CD14-positive monocyte (primary cell): Measurements from ENCODE around the gene CEP19. TPM values are rescaled to one million over a fixed set of nuclear protein-coding genes. Genes with fewer than 3 reads are reported as not detected.

Experiments used
- DNase-seq, 3 donors: peaks; one replicate each; pipeline ENCODE4 v3.0.0-alpha.2; 2011 to 2022
- H2AFZ ChIP-seq: 2 replicates; pipeline ENCODE4 v1.6.0; 2012; ENCODE audit warnings: mild to moderate bottlenecking, low read depth, low read length, inconsistent platforms; ENCODE audit not compliant: insufficient read depth, poor library complexity, severe bottlenecking
- H3K27ac ChIP-seq, 2 donors: 1 replicate in 1 of 2; 2 replicates in 1 of 2; pipeline ENCODE4 v1.5.1; 2012 to 2013; ENCODE audit warnings: low read length in 2 of 2, control low read depth in 1 of 2, inconsistent platforms in 1 of 2, low read depth in 1 of 2, mild to moderate bottlenecking in 1 of 2
- H3K27me3 ChIP-seq, 2 donors: one replicate each; pipeline versions ENCODE4 v1.6.0 to v1.6.1; 2011 to 2013; ENCODE audit warnings: low read length in 2 of 2; ENCODE audit not compliant: control insufficient read depth in 2 of 2, insufficient read depth in 2 of 2
- H3K36me3 ChIP-seq, 2 donors: replicated peaks in 1 of 2; 1 replicate in 1 of 2; 2 replicates in 1 of 2; pipeline versions ENCODE4 v1.5.1 to v1.6.1; 2012 to 2013; ENCODE audit warnings: low read length in 2 of 2, control low read depth in 1 of 2, inconsistent platforms in 1 of 2, mild to moderate bottlenecking in 1 of 2; ENCODE audit not compliant: insufficient read depth in 2 of 2, control insufficient read depth in 1 of 2
- H3K4me1 ChIP-seq, 2 donors: 1 replicate in 1 of 2; 2 replicates in 1 of 2; pipeline versions ENCODE4 v1.5.1 to v1.6.1; 2012 to 2013; ENCODE audit warnings: low read length in 2 of 2, control low read depth in 1 of 2, inconsistent platforms in 1 of 2, mild to moderate bottlenecking in 1 of 2, moderate library complexity in 1 of 2; ENCODE audit not compliant: insufficient read depth in 2 of 2, control insufficient read depth in 1 of 2
- H3K4me2 ChIP-seq: replicated peaks from 2 replicates; pipeline ENCODE3; 2012; ENCODE audit warnings: low read length, moderate library complexity, mild to moderate bottlenecking; ENCODE audit not compliant: poor library complexity, severe bottlenecking; ENCODE audit errors: extremely low read depth
- H3K4me3 ChIP-seq, 3 experiments: fragments of 200-600 bp in 1 of 3; sonication (generic) in 1 of 3; replicated peaks in 1 of 3; 1 replicate in 2 of 3; 2 replicates in 1 of 3; pipeline ENCODE4 v1.5.1; 2011 to 2013; ENCODE audit warnings: low read length in 3 of 3, mild to moderate bottlenecking in 3 of 3, control low read depth in 2 of 3, low read depth in 2 of 3, inconsistent platforms in 1 of 3, moderate library complexity in 1 of 3
- H3K79me2 ChIP-seq: 2 replicates; pipeline ENCODE4 v1.6.0; 2012; ENCODE audit warnings: mild to moderate bottlenecking, control low read depth, inconsistent platforms, low read length, moderate library complexity; ENCODE audit not compliant: insufficient read depth
- H3K9ac ChIP-seq: 2 replicates; pipeline ENCODE4 v1.6.0; 2017; ENCODE audit warnings: low read length, mild to moderate bottlenecking; ENCODE audit not compliant: insufficient read depth, poor library complexity, severe bottlenecking
- H3K9me3 ChIP-seq, 2 donors: replicated peaks in 1 of 2; 1 replicate in 1 of 2; 2 replicates in 1 of 2; pipeline versions ENCODE4 v1.5.1 to v1.6.1; 2012 to 2013; ENCODE audit warnings: low read length in 2 of 2, control low read depth in 1 of 2; ENCODE audit not compliant: control insufficient read depth in 1 of 2, insufficient read depth in 1 of 2
- H4K20me1 ChIP-seq: 2 replicates; pipeline ENCODE4 v1.6.0; 2012; ENCODE audit warnings: mild to moderate bottlenecking, low read length, control low read depth, moderate library complexity; ENCODE audit not compliant: insufficient read depth
- H3K27ac Mint-ChIP-seq, 7 donors: one replicate each; pipeline ENCODE4 v1.8.0; 2020; ENCODE audit warnings: mild to moderate bottlenecking in 7 of 7, mixed read lengths in 7 of 7, moderate library complexity in 6 of 7, inconsistent platforms in 2 of 7
- H3K27me3 Mint-ChIP-seq, 3 donors: one replicate each; pipeline ENCODE4 v1.8.0; 2021 to 2022; ENCODE audit warnings: low read depth in 3 of 3, mild to moderate bottlenecking in 3 of 3, mixed read lengths in 3 of 3, moderate library complexity in 3 of 3, inconsistent platforms in 1 of 3
- H3K36me3 Mint-ChIP-seq, 2 donors: one replicate each; pipeline ENCODE4 v1.8.0; 2020; ENCODE audit warnings: mixed read lengths in 2 of 2, inconsistent platforms in 1 of 2, mild to moderate bottlenecking in 1 of 2
- H3K4me1 Mint-ChIP-seq: one replicate; pipeline ENCODE4 v1.8.0; 2020; ENCODE audit warnings: mild to moderate bottlenecking, mixed read lengths
- H3K4me3 Mint-ChIP-seq, 2 donors: one replicate each; pipeline ENCODE4 v1.8.0; 2020; ENCODE audit warnings: mild to moderate bottlenecking in 2 of 2, mixed read lengths in 2 of 2, moderate library complexity in 1 of 2
- H3K9me3 Mint-ChIP-seq, 7 donors: one replicate each; pipeline ENCODE4 v1.8.0; 2020 to 2022; ENCODE audit warnings: mixed read lengths in 7 of 7, mild to moderate bottlenecking in 6 of 7, moderate library complexity in 6 of 7, inconsistent platforms in 2 of 7
- CTCF ChIP-seq: fragments of 200-600 bp; IDR thresholded peaks from one replicate; pipeline ENCODE4 v1.8.0; 2022; ENCODE audit warnings: antibody characterized with exemption, mild to moderate bottlenecking
- WGBS: methylation state at CpG from one replicate; pipeline ENCODE4 v1.1.5; 2013; ENCODE audit warnings: missing lambda C conversion rate; ENCODE audit not compliant: insufficient coverage; 5-methylcytosine and 5-hydroxymethylcytosine counted together
- intact Hi-C, 2 donors: fragments of 100-400 bp; cut with micrococcal nuclease; formaldehyde crosslinking; loops; one replicate each; pipeline versions ENCODE4 v1.15.0 to v1.15.1; 2023
- polyA plus RNA-seq, 3 donors: library from polyadenylated mRNA; depleted of rRNA in 1 of 3; unstranded in 2 of 3; stranded (reverse) in 1 of 3; fragments of 300-500 nt in 2 of 3; fragments of >200 nt in 1 of 3; fragmentation: Illumina TruSeq in 2 of 3; gene quantifications; 1 replicate in 2 of 3; 2 replicates in 1 of 3; pipeline ENCODE4 v1.2.3, GENCODE V29; 2012 to 2021

The CEP19 gene
- polyA plus RNA-seq, 3 donors: 1.7 to 3.2 (median 2.7) TPM

DNA sequence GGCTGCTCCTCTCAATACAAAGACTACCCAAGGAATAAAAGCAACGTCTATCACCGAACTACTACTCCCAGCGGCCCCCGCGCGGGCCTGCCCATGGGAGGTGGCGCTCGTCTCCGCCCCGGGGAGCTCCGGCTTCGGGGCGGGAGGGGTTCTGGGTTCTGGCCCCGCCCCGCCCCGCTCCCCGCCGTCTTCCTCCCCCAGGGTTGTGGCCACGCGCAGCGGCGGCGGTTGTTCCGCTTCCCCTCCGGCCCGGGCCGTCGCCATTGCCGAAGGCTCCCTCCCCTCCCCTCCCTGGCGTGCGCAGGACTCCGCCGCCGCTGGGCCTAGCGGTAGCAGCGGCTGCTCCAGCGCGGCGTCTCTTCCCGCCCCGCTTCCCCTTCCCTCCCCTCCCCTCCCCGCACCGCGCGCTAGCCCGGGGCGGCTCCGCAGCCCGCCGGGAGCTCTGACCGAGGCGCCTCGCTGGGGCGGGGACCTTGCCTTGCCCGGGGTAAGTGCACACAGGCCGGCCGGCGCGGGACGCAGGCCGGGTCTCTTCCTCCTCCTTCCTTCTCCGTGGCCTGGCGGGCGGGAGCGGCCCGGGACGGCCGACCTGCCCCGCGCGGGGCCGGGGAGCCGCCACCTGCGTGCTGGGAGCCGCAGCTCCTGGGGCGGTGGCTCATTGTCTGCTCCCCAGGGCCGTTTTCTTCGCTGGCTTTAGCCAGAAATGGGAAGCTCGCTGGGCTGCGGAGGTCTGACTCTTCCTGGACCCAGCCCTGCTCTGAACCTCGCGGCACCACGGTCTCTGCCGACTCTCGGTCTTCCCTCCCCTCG is 27.8 kb upstream of the CEP19 start, which contains the start of gene PAK2:
Gene PAK2 (plus strand): TSS at position 187 of the 810 bp plus-strand sequence. CDS start 42,790 bp downstream, outside the sequence.
- H3K36me3 ChIP-seq: no peaks in the 10 kb centered on the region
- no peak for TF ChIP-seq CTCF
- peaks cover 2 to 8% of the 10 kb centered on the region in 2 donors for H3K36me3 Mint-ChIP-seq
- H3K27me3 Mint-ChIP-seq: peaks cover 0 to 1% (median 0%) of the 10 kb centered on the region in 3 donors
- DNase-seq: peak; percentile 87 to 90 (median 89)
- peak within 1 kb of the TSS; percentile 88 to 97 for H3K27ac ChIP-seq
- intact Hi-C loops: loop anchor here in 1 of 2 donors (5.0 kb wide), 1 partner anchor 33 kb away; no protein-coding TSS in a partner anchor
- peak within 1 kb of the TSS; percentile 84 for H3K4me2 ChIP-seq
- peak within 1 kb of the TSS; percentile 98 to 100 for H3K4me3 Mint-ChIP-seq
- peaks cover 54% of the 10 kb centered on the region for H3K79me2 ChIP-seq
- WGBS: under 1% methylated on average over 79 of the region's 86 CpGs
- peak within 1 kb of the TSS; percentile 96 to 99 (median 98) for H3K27ac Mint-ChIP-seq
- peaks cover 19 to 31% of the 10 kb centered on the region in 2 donors for H3K4me1 ChIP-seq
- peak within 1 kb of the TSS; percentile 85 for H2AFZ ChIP-seq
- peaks cover 51% of the 10 kb centered on the region for H4K20me1 ChIP-seq
- no peaks in the 10 kb centered on the region for H3K9me3 ChIP-seq
- peak within 1 kb of the TSS; percentile 98 for H3K9ac ChIP-seq
- peak within 1 kb of the TSS; percentile 75 to 98 (median 95) for H3K4me3 ChIP-seq
- peaks cover 0 to 2% (median 0%) of the 10 kb centered on the region in 7 donors for H3K9me3 Mint-ChIP-seq
- peaks cover 27% of the 10 kb centered on the region for H3K4me1 Mint-ChIP-seq
- H3K27me3 ChIP-seq: no peaks in the 10 kb centered on the region

DNA sequence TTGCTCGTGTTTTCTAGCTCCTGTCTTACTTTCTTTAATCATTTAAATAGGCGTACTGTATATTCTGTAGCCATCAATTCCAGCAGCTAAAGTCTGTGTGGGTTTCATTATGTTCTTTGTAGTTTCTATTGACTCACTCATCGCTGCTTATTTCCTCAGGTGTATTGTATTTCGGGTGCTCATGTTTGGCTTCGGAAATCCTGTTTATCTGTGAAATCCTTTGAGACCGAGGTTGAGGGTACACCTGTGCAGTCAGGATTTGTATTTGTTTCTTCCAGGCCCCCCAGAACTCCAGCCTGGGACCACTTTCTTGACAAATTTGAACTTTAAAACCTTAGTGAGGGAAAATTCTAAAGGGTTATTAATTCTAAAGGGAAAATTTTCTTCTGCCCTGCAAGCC is 25.6 kb upstream of the CEP19 start:
- Histone ChIP-seq H3K4me3 (no peak overlapping the region), H3K4me1 (peaks cover 19 to 23% of the 10 kb centered on the region in 2 donors), H3K36me3 (peaks cover 9 to 10% of the 10 kb centered on the region in 2 donors), H3K27ac (no peak overlapping the region), H2AFZ (no peak overlapping the region), H4K20me1 (peaks cover 29% of the 10 kb centered on the region), H3K27me3 (no peaks in the 10 kb centered on the region), H3K9me3 (no peaks in the 10 kb centered on the region), H3K4me2 (no peak overlapping the region), H3K9ac (no peak overlapping the region), H3K79me2 (peaks cover 32% of the 10 kb centered on the region)
- no CpG with 5 or more reads among the region's 6 CpGs for WGBS
- peaks cover 17% of the 10 kb centered on the region for H3K4me1 Mint-ChIP-seq
- H3K27ac Mint-ChIP-seq: no peak overlapping the region
- no peak overlapping the region for H3K4me3 Mint-ChIP-seq
- H3K9me3 Mint-ChIP-seq: peaks cover 0 to 2% (median 0%) of the 10 kb centered on the region in 7 donors
- H3K36me3 Mint-ChIP-seq: peaks cover 5 to 9% of the 10 kb centered on the region in 2 donors
- no peak for TF ChIP-seq CTCF
- DNase-seq: no peak
- intact Hi-C loops: no loop called here
- peaks cover 0 to 1% (median 0%) of the 10 kb centered on the region in 3 donors for H3K27me3 Mint-ChIP-seq
